Natural killer cell (primary cell): Measurements from ENCODE around the gene SEC31B. TPM values are rescaled to one million over a fixed set of nuclear protein-coding genes. Genes with fewer than 3 reads are reported as not detected.

ENCODE experiments used
- ATAC-seq, 3 donors: fragments of 150-1000 bp in 2 of 3; fragments of 200-7000 bp in 1 of 3; cut with Tn5 transposase; 1 replicate in 1 of 3; 2 replicates in 2 of 3; pipeline ENCODE4 v1.10.0; 2021; ENCODE audit warnings: mild to moderate bottlenecking in 2 of 3, moderate library complexity in 2 of 3
- DNase-seq, 2 donors: peaks; one replicate each; pipeline versions ENCODE4 v3.0.0 to v3.0.0-alpha.2; 2013 to 2021; ENCODE audit warnings: mixed read lengths in 1 of 2
- H3K27ac ChIP-seq: one replicate; pipeline ENCODE4 v1.5.1; 2013; ENCODE audit warnings: mild to moderate bottlenecking, low read length
- H3K27me3 ChIP-seq: one replicate; pipeline ENCODE4 v1.6.1; 2013; ENCODE audit warnings: low read length; ENCODE audit not compliant: control insufficient read depth, insufficient read depth
- H3K36me3 ChIP-seq: one replicate; pipeline ENCODE4 v1.6.1; 2013; ENCODE audit warnings: low read length; ENCODE audit not compliant: control insufficient read depth, insufficient read depth
- H3K4me1 ChIP-seq: one replicate; pipeline ENCODE4 v1.6.1; 2013; ENCODE audit warnings: low read length; ENCODE audit not compliant: control insufficient read depth, insufficient read depth
- H3K4me3 ChIP-seq: one replicate; pipeline ENCODE4 v1.5.1; 2013; ENCODE audit warnings: low read length
- H3K9me3 ChIP-seq: one replicate; pipeline ENCODE4 v1.6.1; 2013; ENCODE audit warnings: low read length; ENCODE audit not compliant: control insufficient read depth, insufficient read depth
- H3K27ac Mint-ChIP-seq, 2 donors: one replicate each; pipeline ENCODE4 v1.8.0; 2022; ENCODE audit warnings: mild to moderate bottlenecking in 2 of 2, mixed read lengths in 2 of 2, moderate library complexity in 1 of 2
- H3K27me3 Mint-ChIP-seq, 2 donors: one replicate each; pipeline ENCODE4 v1.8.0; 2022; ENCODE audit warnings: low read depth in 2 of 2, mixed read lengths in 2 of 2
- H3K36me3 Mint-ChIP-seq: one replicate; pipeline ENCODE4 v1.8.0; 2022; ENCODE audit warnings: mixed read lengths
- H3K4me1 Mint-ChIP-seq, 2 donors: one replicate each; pipeline ENCODE4 v1.8.0; 2022; ENCODE audit warnings: mixed read lengths in 2 of 2
- H3K4me3 Mint-ChIP-seq: one replicate; pipeline ENCODE4 v1.8.0; 2022; ENCODE audit warnings: mild to moderate bottlenecking, moderate library complexity, mixed read lengths
- H3K9me3 Mint-ChIP-seq, 2 donors: one replicate each; pipeline ENCODE4 v1.8.0; 2022; ENCODE audit warnings: mixed read lengths in 2 of 2
- WGBS: methylation state at CpG from one replicate; pipeline ENCODE4 v1.1.7; 2013; ENCODE audit warnings: missing lambda C conversion rate; ENCODE audit not compliant: insufficient coverage; 5-methylcytosine and 5-hydroxymethylcytosine counted together
- intact Hi-C: fragments of 100-400 bp; cut with micrococcal nuclease; formaldehyde crosslinking; loops from one replicate; pipeline ENCODE4 v1.14.2; 2022
- total RNA-seq, 4 donors: library from RNA; stranded (reverse); fragments of 120-200 nt in 1 of 4; gene quantifications; one replicate each; pipeline versions ENCODE4 v1.2.3 to v1.2.4, GENCODE V29; 2013 to 2022
- TF ChIP-seq, protein P1 (sequence below): fragments of 200-600 bp; IDR thresholded peaks from one replicate; pipeline ENCODE4 v1.8.0; 2022; ENCODE audit warnings: antibody characterized with exemption

The SEC31B gene, protein sequence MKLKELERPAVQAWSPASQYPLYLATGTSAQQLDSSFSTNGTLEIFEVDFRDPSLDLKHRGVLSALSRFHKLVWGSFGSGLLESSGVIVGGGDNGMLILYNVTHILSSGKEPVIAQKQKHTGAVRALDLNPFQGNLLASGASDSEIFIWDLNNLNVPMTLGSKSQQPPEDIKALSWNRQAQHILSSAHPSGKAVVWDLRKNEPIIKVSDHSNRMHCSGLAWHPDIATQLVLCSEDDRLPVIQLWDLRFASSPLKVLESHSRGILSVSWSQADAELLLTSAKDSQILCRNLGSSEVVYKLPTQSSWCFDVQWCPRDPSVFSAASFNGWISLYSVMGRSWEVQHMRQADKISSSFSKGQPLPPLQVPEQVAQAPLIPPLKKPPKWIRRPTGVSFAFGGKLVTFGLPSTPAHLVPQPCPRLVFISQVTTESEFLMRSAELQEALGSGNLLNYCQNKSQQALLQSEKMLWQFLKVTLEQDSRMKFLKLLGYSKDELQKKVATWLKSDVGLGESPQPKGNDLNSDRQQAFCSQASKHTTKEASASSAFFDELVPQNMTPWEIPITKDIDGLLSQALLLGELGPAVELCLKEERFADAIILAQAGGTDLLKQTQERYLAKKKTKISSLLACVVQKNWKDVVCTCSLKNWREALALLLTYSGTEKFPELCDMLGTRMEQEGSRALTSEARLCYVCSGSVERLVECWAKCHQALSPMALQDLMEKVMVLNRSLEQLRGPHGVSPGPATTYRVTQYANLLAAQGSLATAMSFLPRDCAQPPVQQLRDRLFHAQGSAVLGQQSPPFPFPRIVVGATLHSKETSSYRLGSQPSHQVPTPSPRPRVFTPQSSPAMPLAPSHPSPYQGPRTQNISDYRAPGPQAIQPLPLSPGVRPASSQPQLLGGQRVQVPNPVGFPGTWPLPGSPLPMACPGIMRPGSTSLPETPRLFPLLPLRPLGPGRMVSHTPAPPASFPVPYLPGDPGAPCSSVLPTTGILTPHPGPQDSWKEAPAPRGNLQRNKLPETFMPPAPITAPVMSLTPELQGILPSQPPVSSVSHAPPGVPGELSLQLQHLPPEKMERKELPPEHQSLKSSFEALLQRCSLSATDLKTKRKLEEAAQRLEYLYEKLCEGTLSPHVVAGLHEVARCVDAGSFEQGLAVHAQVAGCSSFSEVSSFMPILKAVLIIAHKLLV
- total RNA-seq = 10 to 100 TPM; 32.6 to 38.6 (median 38.1) TPM
- 20.3 TPM for total RNA-seq (2013)

- Mint-ChIP-seq H3K4me3 (no peak within 1 kb of the TSS), H3K9me3 (no peaks in the 10 kb centered on the region), H3K27ac (no peak within 1 kb of the TSS), H3K36me3 (no peaks in the 10 kb centered on the region), H3K27me3 (peaks cover 10 to 11% of the 10 kb centered on the region in 2 donors), H3K4me1 (peaks cover 13 to 17% of the 10 kb centered on the region in 2 donors)
- peaks cover 20% of the 10 kb centered on the region for H3K36me3 ChIP-seq
- peaks cover 7% of the 10 kb centered on the region for H3K27me3 ChIP-seq
- peaks cover 7% of the 10 kb centered on the region for H3K4me1 ChIP-seq
- H3K4me3 ChIP-seq = no peak within 1 kb of the TSS
- TF ChIP-seq, protein P1, sequence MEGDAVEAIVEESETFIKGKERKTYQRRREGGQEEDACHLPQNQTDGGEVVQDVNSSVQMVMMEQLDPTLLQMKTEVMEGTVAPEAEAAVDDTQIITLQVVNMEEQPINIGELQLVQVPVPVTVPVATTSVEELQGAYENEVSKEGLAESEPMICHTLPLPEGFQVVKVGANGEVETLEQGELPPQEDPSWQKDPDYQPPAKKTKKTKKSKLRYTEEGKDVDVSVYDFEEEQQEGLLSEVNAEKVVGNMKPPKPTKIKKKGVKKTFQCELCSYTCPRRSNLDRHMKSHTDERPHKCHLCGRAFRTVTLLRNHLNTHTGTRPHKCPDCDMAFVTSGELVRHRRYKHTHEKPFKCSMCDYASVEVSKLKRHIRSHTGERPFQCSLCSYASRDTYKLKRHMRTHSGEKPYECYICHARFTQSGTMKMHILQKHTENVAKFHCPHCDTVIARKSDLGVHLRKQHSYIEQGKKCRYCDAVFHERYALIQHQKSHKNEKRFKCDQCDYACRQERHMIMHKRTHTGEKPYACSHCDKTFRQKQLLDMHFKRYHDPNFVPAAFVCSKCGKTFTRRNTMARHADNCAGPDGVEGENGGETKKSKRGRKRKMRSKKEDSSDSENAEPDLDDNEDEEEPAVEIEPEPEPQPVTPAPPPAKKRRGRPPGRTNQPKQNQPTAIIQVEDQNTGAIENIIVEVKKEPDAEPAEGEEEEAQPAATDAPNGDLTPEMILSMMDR = no peak
- H3K27ac ChIP-seq = no peak within 1 kb of the TSS
- WGBS = 49% methylated on average over 72 of the region's 72 CpGs
- peak in 1 of 3 donors; percentile 28 for ATAC-seq
- intact Hi-C loops = no loop called here
- no peaks in the 10 kb centered on the region for H3K9me3 ChIP-seq
- no peak for DNase-seq
Observed at GRCh38 chr10:100519311-100520051, at the start of gene SEC31B. Gene SEC31B, minus strand, starts transcription at chr10:100519861. Its CDS starts 2,909 bp downstream, at chr10:100516952.

DNA sequence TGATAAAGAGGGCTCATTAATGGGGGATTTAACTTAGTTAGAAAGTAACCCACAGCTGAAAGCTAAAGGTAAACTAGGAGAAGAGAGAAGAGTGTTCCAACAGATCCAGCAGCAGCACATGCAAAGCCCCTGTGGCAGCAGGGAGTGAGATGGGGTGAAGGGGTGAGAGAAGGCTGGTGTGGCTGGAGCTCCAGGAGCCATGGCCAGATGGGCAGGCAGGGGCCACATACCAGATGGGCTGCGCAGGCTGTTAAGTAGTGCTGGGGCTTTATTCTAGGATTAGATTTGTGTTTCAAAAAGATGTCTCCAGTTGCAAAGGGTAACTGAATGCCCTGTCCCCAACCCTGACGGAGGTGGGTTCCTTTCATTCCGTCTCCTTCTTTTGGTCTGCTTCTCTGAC, 49.3 kb upstream of the SEC31B start:
- intact Hi-C loops = loop anchor here (10.0 kb wide), 1 partner anchor 366 kb away; no protein-coding TSS in a partner anchor
- H3K9me3 Mint-ChIP-seq = no peaks in the 10 kb centered on the region
- no peak overlapping the region for H3K27ac ChIP-seq
- no peaks in the 10 kb centered on the region for H3K4me1 ChIP-seq
- no peak overlapping the region for H3K27ac Mint-ChIP-seq
- TF ChIP-seq, protein P1 = no peak
- H3K36me3 ChIP-seq = no peaks in the 10 kb centered on the region
- no peak for DNase-seq
- no peaks in the 10 kb centered on the region for H3K36me3 Mint-ChIP-seq
- H3K4me3 ChIP-seq = no peak overlapping the region
- H3K27me3 ChIP-seq = peaks cover 13% of the 10 kb centered on the region
- ATAC-seq = no peak
- WGBS = 88% methylated on average over 3 of the region's 3 CpGs
- H3K4me3 Mint-ChIP-seq = no peak overlapping the region
- no peaks in the 10 kb centered on the region for H3K4me1 Mint-ChIP-seq
- peaks cover 33% of the 10 kb centered on the region in 2 donors for H3K27me3 Mint-ChIP-seq
- no peaks in the 10 kb centered on the region for H3K9me3 ChIP-seq

DNA sequence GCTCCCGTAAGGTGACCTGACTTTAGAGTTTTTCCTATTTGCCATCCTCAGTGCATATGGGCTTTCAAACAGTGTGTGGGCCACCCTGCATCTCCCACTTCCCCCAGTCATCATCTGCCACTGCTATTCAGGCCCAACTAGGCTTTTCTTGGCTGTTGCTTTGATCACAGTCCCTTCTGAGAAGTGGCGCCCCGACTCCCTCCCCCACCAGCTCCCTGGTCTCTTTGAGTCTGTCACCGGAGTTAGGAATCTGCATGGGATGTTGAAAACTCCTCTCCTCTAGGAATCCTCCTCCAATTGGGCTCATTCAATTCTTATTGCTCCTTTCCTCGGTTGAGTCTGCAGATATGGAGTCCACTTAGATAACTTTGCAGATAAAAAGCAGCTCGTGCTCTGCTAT, 48.2 kb upstream of the SEC31B start:
- no peak overlapping the region for H3K27ac Mint-ChIP-seq
- ATAC-seq = no peak

More for the DNA sequence above, 48.2 kb upstream of the SEC31B start:
- Histone ChIP-seq H3K36me3 (no peaks in the 10 kb centered on the region), H3K27me3 (peaks cover 13% of the 10 kb centered on the region), H3K27ac (no peak overlapping the region), H3K9me3 (no peaks in the 10 kb centered on the region), H3K4me3 (no peak overlapping the region), H3K4me1 (peaks cover under 1% of the 10 kb centered on the region)
- no peak for DNase-seq
- WGBS = 36% methylated on average over 6 of the region's 6 CpGs
- TF ChIP-seq, protein P1 = no peak
- Mint-ChIP-seq H3K9me3 (no peaks in the 10 kb centered on the region), H3K36me3 (no peaks in the 10 kb centered on the region), H3K4me1 (peaks cover 0 to 3% of the 10 kb centered on the region in 2 donors), H3K27me3 (peaks cover 30 to 33% of the 10 kb centered on the region in 2 donors), H3K4me3 (no peak overlapping the region)
- intact Hi-C loops = loop anchor here (10.0 kb wide), 1 partner anchor 367 kb away; no protein-coding TSS in a partner anchor
